SKM-1 treated with dmso at 0.1 percent for 144 hours (cell line): ENCODE results near the gene PRRG2.

Source experiments
- DNase-seq: peaks from one replicate; lab custom pipeline; 2025; ENCODE audit not compliant: unreplicated experiment; lab: John Stamatoyannopoulos, UW

PRRG2 gene

GRCh38 chr19:49637821-49638738, 57.0 kb downstream of the PRRG2 start:
- peak; percentile 1 for DNase-seq

GRCh38 chr19:49639401-49640112, 58.4 kb downstream of the PRRG2 start:
- no peak for DNase-seq

GRCh38 chr19:49640113-49640898, 59.2 kb downstream of the PRRG2 start, which contains the start of gene RRAS:
TSS of gene RRAS (minus strand) at chr19:49640143. CDS start at chr19:49640098, 45 bp downstream.
- DNase-seq = peak; percentile 93
